Spleen (tissue), 7 donors: ENCODE measurements around the gene PRKCZ.
A peak's percentile ranks its signal among the peaks of the same experiment; 100 is the strongest.

ENCODE experiments used
- POLR2A ChIP-seq, 3 donors: fragments of 450-650 bp; IDR thresholded peaks; one replicate each; pipeline ENCODE4 v1.5.1; 2017; ENCODE audit warnings: antibody characterized with exemption in 3 of 3, mild to moderate bottlenecking in 1 of 3
- POLR2AphosphoS5 ChIP-seq, 3 donors: sonication (generic); formaldehyde crosslinking; IDR thresholded peaks; one replicate each; pipeline ENCODE4 v1.5.1; 2017; ENCODE audit warnings: antibody characterized with exemption in 3 of 3
- TF ChIP-seq, protein P1 (sequence below), 11 experiments: fragments of 200-600 bp in 7 of 11; fragments of 450-650 bp in 4 of 11; sonication (generic) in 4 of 11; IDR thresholded peaks in 8 of 11; conservative IDR thresholded peaks in 3 of 11; 1 replicate in 7 of 11; 2 replicates in 4 of 11; pipeline versions ENCODE4 v1.4.0 to v1.8.0; 2016 to 2021; ENCODE audit warnings: antibody characterized with exemption in 11 of 11, inconsistent platforms in 4 of 11, mild to moderate bottlenecking in 1 of 11
- donor health status: DM: no; HTN: no; CAD: no; lungs with moderate emphysema.
- donor health status: DM: no; HTN: no; CAD: no.
- donor health status: DM: no; HTN: no; CAD: no.

DNA sequence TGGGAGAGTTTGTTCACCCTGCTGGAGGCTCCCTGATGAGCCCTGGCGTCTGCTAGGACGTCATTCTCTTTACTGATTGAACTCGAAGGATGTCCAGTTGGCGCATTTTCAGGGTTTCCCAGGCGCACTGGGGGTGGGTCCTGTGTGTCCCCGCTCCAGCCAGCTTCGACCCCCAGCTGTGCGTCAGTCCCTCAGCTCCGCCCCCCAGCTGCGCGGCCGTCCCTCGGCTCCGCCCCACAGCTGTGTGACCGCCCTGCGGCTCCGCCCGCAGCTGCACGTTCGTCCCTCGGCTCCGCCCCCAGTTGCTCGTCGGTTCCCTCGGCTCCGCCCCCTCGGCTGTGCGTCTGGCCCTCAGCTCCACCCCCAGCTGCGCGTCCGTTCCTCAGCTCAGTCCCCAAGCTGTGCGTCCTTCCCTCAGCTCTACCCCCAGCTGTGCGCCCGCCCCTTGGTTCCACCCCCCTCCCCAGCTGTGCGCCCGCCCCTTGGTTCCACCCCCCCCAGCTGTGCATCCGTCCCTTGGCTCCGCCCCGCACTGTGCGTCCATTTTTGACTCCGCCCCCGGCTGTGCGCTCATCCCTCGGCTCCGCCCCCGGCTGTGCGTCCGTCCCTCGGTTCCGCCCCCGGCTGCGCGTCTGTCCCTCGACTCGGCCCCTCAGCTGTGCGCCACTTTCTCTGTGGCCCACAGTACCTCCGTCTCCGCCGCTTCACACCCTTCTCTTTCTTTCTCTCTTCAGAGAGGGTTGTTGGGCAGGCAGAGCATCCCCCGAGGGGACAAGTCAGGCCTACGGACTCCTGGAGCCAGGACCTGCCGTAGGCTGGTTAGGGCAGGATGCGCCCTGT lies 83.0 kb downstream of the PRKCZ start:
- TF ChIP-seq, protein P1, sequence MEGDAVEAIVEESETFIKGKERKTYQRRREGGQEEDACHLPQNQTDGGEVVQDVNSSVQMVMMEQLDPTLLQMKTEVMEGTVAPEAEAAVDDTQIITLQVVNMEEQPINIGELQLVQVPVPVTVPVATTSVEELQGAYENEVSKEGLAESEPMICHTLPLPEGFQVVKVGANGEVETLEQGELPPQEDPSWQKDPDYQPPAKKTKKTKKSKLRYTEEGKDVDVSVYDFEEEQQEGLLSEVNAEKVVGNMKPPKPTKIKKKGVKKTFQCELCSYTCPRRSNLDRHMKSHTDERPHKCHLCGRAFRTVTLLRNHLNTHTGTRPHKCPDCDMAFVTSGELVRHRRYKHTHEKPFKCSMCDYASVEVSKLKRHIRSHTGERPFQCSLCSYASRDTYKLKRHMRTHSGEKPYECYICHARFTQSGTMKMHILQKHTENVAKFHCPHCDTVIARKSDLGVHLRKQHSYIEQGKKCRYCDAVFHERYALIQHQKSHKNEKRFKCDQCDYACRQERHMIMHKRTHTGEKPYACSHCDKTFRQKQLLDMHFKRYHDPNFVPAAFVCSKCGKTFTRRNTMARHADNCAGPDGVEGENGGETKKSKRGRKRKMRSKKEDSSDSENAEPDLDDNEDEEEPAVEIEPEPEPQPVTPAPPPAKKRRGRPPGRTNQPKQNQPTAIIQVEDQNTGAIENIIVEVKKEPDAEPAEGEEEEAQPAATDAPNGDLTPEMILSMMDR (IDR thresholded peaks at IDR 0.05 in 8 of 11, conservative IDR thresholded peaks at IDR 0.05 in 3 of 11) = peak in 7 of 11 experiments; percentile 9 to 50 (median 24)
- TF ChIP-seq POLR2A (IDR thresholded peaks at IDR 0.05) (peak in 1 of 3 donors; percentile 13), POLR2AphosphoS5 (IDR thresholded peaks at IDR 0.05) (peak; percentile 71 to 85 (median 85))
